HG03103 (cell line): ENCODE results near the gene GFM1.

Experiments used
- ATAC-seq: cut with Tn5 transposase; IDR thresholded peaks from one replicate; pipeline ENCODE4 v1.9.1; 2021; ENCODE audit warnings: low read depth; ENCODE audit not compliant: unreplicated experiment

Gene GFM1

GRCh38 chr3:158723991-158724390 is 79.7 kb downstream of the GFM1 start:
- no peak for ATAC-seq

DNA sequence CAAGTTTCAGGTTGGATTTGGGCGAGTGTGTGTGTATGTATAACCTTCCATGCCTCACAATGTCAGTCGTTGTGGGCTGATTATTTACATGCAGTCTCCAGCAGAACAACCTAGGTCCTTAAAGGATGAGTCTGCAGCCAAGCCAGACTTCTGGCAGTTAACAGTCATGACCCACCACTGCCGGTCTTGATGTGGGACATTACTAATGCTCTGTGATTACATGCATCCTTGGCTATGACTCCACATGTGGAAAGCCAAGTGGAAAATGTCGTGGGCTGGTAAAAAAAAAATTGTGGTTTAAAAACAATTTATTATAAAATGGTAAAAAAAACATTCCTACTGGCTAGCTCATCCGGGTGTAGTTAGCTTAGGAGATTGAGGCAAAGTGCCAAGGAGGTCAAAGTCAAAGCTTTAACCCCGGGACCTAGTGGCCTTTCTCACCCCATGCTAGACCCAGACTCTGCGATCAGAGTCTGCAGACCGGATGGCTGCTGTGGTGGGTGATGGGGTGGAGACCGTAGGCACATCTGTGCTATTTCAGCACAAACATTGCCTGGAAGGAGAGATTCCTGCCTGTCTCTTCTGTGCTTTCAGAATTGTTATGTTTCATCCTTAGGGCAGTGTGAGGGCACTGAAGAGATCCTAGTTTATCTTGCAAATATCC is 81.2 kb downstream of the GFM1 start:
- ATAC-seq, result no peak

DNA sequence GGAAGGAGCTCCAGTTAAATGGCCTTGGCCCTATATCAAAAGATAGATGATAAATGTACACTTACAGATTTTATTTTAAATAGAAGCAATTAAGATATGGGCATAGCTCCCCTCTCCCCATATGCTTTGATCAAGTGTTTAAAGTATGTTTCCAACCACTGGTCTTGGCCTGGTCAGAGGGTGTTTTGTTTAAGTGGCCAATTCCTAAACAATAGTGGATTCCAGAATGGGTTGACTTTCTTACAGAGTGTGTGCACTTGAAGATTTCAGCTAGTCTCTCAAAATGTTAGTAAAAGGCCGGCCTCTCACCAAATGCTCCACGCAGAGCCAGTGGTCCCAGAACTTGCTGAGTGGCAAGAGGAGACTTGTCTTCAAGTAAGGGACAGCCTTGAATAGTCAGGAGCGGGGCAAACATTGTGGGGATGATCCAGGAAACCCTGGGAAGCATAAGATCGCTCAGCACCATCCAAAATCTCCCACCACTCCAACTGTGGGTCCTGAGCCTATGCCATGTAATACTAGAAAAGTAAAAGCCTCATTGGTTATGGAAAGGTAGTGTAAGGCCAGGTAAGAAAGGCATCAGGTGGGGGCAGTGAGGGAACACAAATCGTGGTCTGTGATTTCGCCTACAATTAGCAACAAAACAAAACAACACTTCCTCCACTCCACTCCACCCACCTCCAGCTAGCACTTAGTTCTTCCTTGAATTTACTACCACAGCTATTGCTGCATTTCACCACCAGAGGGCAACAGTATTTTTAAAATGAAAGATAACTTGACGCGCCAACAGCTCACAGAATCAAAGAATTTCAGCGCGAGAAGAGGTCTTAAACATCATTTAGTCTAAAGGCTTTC is 83.1 kb downstream of the GFM1 start:
- peak; percentile 46 for ATAC-seq

DNA sequence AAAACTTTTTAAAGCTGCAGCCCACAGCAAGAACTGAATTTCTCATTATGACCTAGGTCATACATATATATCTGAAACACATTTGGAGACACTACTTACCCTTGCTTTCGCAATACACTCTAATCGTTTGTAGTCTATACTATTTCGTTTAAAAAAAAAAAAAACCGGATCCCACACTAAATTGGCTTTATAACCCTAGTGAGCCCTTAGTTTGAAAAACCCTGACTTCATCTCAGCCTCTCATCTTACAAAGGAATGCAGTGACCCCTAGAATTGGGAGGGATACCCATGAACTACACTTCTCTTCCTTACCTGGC is 83.7 kb downstream of the GFM1 start:
- no peak for ATAC-seq

- no peak for ATAC-seq
These were observed 84.5 kb downstream of the GFM1 start for GRCh38 chr3:158728851-158729250.

DNA sequence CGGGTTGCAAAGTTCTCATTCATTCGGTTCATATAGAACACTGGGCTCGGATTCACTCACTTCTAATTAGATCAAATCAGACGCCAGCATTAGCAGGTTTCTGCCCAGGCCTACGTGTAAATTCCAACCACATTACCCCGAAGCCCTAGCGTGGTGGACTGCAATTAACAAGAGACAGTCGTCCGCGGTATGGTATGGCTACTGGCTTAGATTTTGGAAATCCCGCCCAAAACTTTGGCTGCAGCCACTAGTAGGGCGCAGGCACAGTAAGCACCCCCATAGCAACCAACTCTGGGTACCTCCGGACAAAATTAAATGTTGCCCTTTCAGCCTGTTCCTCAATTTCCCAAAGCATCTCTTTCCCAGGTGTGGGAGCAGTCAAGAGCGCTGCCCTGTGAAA is 87.2 kb downstream of the GFM1 start:
- ATAC-seq, result no peak

DNA sequence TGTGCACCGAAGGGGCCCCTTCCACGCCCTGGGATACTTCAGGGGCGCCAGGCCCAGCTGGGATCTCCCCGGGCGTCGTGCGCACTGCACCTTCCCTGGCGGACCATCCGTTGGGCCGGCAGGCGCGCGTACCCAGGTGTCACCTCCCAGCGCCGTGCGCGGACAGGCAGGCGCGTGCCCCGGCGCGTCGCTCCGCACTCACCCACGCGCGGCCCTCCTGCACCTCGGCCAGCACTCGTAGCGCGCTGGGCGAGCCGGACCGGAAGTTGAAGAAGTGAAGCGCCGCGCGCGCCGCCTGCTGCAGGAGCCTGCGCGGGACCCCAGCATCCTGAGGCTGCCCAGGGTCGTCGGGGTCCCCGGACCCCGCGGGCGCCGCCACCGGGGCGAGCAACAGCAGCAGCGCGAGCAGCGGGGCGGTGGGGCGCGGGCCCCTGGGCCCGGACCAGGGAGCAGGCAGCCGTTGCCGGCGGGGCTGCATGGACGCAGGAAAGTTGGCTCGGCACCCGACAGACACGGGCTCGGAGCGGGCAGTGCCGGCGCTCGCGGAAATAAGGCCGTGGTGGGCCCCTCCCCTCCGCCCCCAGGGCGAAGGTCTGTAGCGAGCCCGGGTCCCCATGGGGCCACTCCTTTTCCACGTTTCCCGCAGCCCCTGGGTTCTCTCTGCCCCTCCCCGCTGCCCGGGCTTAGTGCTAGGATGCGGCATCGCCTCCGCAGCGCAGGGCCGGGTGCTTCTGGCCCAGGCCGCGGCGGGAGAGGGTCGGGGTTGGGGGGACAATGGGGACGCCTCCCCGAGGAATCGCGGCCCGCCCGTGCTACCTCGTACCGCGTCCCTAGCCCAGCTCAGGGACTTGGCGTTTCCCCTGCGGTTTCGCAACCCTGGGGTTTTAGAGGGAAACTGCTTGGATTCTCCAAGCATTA is 87.9 kb downstream of the GFM1 start, which contains the start of gene RARRES1:
Gene RARRES1 (minus strand): TSS at position 520 of the 918 bp plus-strand sequence. CDS start 42 bp downstream, at position 478.
- peak; percentile 65 for ATAC-seq

DNA sequence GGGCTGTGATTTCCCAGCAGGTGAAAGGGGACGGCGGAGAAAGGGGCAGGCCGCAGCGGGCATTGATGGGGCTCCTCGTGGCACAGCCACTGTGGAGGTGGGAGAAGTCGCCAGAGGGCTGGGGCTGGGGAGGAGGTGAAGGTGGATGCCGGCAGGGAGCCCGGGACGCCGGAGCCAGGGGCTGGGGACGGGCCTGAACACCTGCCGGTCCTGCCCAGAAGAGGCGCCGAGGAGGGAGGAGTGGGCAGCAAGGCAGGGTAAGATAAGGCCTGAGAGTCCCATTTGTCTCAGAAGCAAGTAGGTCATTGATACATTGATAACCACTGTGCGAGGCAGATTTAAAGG is 88.5 kb downstream of the GFM1 start:
- no peak for ATAC-seq

GRCh38 chr3:158733656-158734055 is 89.3 kb downstream of the GFM1 start:
- no peak for ATAC-seq

GRCh38 chr3:158735296-158736033 is 91.1 kb downstream of the GFM1 start:
- no peak for ATAC-seq

DNA sequence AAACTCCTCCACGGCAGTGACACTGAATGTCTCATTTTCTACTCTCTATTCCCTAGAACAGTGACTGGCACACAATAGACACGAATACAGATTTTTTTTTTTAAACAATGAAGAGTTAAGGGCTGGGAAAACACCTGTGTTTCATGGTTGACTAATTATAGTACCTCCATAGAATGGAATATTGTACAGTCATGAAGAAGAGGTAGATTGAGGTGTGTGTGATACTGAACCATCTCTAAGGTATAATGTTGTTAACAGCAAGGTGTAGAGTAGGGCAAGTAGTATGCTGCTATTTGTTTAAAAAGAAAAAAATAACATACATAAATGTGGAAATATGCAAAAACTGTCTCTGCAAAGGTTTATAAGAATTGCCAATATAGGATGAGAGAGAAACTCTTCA is 93.1 kb downstream of the GFM1 start:
- no peak for ATAC-seq

GRCh38 chr3:158737976-158738615 is 93.8 kb downstream of the GFM1 start:
- ATAC-seq, result no peak

DNA sequence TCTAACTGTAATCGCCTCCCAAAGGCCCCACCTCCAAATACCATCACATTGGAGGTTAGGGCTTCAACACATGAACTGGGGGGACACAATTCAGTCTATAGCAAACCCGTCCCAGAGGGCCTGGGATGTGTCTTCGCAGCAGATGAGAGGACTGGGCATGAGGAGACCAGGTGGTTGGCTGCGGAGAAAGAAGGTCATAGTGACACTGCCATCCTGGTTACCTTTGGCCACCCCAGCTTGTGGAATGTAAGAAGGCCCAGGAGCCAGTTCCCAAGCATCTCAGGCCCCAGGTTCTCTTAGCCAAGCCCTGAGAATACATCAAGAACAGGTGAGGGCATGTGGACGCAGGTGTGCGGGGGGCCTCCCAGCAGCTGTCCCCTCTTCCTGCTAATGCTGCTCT is 94.3 kb downstream of the GFM1 start:
- no peak for ATAC-seq

DNA sequence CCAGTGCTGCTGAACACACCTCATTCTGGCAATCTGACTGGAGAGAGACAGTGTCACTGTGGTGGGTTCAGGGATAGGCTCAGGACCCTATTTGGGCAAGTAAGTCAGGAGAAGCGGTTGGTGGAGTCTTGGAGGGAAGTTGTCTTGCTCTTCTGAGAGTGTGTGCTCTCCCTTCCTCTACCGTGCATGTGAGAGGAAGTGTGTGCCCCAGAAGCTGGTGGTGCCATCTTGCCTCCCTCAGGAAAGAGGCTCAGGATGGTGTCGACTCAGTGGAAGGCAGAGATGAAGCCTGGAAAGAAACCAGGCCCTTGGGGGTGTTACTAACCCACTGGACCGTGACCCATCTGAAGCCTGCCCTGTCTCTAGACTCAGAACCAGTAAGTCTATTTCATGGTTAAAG is 94.8 kb downstream of the GFM1 start:
- ATAC-seq, result no peak

- ATAC-seq, result no peak
These were observed 95.3 kb downstream of the GFM1 start for GRCh38 chr3:158739661-158740060.
